CMK (cell line): ENCODE data around the gene PDE8B.

Source experiments
- DNase-seq: peaks from one replicate; pipeline ENCODE4 v3.0.0-alpha.2; 2010; ENCODE audit warnings: low read depth

The PDE8B gene

DNA sequence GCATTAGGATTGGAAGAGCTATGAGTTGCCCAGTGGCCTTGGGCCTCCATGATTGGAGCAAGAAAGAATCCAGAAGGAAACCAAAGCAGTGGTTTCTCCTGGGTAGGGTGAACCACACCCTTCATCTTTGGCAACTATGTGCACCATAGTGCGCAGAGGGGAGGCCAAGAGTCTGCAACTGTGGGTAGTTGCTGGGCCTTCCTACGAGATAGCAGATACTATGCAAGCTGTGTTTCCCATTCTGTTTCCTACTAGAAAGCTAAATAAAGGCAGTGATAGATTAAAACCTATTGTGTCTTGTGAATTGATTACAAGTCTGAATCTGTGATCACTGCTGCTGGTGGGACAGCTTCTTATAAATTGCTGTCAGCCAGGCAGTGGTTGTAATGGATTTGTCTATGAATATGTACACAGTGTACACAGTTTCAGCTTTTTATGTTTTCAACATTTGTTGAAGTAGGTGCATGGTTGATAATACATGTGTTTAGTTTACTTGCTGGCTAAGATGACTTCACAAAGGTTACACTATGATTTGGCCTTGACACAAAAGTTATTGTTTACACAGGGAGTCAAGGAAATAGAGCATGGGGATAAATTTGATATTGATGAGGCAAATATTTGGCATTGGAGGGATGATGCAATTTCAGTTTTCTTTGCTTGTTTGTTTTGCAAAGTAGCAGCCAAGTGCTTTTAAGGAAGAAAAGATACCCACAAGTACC is 23.7 kb upstream of the PDE8B start:
- DNase-seq = no peak

DNA sequence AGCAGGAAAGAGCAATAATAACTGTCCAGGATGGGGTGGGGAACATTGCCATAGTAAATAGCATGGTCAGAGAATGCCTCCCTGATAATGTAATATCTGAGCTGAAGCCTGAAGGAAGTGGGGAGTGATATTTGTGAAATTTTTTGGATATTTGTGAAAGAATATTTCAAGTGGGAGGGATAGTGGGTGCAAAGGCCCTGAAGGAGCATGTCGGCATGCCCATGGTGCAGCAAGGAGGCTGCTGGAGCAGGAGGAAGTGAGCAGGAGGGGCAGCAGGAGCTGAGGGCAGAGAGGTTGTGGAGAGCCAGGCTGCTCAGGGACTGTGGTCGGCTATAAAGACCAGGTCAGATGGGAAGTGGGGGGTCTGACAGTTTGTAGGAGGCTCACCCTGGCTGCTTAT is 21.1 kb upstream of the PDE8B start:
- no peak for DNase-seq

DNA sequence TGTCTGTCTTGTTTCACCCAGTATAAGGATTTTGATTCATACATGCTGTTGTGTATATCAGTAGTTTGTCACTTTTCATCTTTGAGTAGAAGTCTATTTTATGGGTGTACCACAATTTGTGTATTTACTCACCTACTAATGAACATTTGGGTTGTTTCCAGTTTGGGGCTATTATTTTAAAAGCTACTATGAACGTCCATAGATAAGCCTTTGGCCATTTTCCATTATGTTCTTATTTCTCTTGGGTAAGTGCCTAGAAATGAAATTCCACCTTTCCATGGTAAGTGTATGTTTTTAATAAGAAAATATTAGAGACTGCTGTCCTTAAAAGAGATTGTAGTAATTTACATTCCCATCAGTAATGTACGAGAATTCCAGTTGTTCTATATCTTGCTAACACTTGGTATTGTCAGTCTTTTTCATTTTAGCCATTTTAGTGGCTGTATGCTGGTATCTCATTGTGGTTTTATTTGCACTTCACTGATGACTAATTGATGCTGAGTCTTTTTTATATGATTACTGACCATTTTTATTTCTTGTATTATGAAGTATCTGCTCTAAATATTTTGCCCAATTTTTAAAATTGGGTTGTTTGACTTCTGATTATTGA is 17.9 kb upstream of the PDE8B start:
- DNase-seq = no peak

DNA sequence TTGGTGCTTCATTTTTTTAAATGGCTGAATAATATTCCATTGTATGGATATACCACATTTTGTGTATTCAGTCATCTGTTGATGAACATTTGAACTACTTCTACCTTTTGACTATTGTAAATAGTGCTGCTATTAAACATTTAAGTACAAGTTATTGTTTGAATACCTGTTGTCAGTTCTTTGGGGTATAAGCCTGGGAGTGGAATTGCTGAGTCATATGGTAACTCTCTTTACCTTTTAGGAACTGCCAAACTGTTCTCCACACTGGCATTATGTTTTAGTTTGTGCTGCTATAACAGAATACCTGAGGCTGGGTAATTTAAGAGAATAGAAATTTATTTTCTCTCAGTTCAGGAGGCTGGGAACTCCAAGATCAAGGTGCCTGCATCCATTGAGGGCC is 15.7 kb upstream of the PDE8B start:
- no peak for DNase-seq

DNA sequence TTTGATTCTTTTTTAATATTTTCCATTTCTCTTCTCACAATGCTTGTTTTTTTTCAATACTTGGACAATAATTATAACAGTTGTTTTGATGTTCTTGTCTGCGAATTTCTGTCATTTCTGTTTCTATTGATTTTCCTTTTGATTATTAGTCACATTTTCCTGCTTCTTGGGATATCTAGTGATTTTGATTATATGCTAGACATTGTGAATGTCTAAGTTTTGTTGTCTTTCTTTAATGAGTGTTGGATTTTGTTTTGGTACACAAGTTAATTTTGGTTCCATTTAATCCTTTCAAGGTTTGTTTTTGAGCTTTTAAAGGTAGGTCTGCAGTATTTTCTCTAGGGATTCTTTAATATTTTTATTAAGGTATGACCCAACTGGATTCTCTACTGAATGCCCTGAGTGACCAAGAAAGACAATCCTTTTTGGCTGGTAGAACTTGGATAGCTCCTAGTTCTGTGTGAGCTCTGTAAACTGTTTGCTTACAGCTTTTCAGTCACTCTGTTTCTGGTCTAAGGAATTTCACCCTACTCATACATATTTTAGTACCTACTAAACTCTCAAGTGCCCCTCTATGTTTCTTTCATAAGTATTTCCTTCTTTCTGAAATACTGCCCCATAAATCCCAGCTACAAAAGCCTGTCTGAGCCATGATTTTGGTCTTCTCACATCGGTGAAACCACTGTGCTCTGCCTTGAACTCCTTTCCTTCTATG is 12.5 kb upstream of the PDE8B start:
- no peak for DNase-seq

DNA sequence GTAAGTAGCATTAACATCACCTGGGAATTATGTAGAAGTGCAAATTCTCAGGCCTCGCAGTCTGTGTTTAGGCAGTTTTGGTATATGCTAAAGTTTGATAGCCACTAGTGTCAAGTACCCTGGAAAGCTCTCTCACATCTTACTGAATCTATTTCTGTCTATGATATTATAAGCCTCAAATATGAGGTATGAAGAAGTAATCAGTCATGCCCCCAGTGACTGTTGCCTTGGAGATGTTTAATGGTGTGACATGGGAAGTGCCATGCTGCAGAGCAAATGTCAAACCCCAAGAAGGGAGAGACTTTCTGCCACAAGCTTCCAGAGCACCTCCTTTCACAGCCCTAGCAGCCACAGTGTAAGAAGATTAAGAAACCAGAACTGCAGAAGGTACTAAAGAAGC is 9.8 kb upstream of the PDE8B start:
- no peak for DNase-seq

DNA sequence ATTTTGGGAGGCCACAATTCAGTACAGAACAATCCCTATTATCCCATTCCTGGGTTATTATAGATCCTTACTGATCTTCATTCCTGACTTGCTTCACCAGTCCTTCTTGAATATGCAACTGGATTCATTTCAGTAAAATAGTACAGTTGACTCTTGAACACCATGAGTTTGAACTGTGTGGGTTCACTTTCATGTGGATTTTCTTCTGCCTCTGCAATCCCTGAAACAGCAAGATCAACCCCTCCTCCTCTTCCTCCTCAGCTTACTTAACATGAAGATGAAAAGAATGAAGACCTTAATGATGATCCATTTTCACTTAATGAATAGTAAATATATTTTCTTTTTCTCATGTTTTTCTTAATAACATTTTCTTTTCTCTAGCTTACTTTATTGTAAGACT is 8.3 kb upstream of the PDE8B start:
- DNase-seq = no peak

DNA sequence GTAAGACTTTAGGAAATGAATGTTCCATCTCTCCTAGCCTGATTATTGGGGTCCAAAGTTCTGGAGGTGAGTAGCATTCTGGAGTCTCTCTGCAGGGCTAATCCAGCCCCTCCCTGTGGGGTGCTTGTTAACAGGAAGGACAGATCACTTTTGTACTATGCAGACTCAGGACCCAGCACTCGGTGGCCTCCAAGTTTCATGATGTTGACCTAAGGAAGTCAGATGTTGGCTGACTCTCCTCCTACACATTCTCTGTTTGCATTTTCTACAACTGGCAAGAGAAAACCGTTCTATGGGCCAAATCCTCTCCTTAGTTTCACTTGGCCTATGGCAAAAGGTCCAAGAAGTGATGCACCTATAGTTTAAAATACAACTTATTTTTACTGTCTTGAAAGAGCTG is 5.5 kb upstream of the PDE8B start:
- DNase-seq = no peak

DNA sequence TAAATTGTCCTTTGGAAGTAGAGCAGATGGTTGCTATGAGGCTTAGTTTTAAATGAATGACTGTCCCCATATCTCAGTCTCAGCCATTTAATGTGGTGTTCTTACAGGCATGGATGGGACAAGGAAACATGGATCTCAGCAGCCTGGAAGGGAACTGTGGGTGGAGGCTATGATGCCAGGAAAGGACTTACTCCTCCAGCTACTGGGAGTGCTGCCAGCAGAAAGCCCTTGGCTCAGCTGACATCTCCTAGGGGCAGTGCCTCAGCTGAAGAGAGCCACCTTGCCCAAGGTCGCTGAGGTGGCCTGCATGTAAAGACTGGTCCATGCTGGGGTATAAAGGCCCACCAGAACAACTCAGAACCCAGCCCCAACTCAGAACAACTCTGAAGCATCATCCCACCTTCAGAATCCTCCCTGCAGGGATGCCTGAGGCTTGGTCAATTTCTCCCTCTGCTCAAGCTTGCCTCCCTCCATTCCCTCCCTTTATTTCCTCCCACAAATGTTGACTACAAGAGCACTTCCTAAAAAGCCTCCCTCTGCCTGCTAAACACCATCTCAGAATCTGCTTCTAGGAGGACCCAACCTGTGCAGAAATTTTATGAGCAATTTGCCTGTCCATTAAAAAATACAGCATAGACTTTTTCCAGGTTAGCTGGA is 1.8 kb upstream of the PDE8B start:
- DNase-seq = no peak

DNA sequence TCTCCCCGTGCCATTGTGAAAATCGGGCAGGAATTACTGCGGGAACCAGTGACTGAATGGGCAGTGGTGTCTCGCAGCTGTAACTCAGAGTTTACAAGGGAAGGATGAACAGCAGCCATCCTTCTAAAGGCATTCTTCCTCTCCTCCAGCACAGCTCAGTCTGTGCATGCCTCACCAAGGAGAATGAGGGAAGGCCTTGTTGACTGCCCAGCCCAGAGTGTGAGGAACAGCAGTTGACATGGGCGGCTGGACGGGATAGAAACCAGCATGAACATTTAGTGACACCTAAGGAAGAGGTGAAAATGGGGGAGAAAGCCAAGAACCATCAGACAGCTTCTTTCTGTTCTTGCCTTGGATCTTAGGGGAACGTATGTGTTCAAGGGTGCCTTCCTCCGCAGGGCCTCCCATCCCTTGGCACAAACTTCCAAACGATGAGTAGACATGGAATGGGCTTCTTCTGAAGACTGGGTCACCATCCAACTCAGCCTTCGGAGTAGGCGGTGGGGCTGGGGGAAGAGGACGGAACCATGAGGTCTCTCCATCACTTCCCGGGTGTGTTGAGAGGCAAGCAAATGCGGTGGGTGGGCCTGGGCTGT is 887 bp upstream of the PDE8B start:
- no peak for DNase-seq

DNA sequence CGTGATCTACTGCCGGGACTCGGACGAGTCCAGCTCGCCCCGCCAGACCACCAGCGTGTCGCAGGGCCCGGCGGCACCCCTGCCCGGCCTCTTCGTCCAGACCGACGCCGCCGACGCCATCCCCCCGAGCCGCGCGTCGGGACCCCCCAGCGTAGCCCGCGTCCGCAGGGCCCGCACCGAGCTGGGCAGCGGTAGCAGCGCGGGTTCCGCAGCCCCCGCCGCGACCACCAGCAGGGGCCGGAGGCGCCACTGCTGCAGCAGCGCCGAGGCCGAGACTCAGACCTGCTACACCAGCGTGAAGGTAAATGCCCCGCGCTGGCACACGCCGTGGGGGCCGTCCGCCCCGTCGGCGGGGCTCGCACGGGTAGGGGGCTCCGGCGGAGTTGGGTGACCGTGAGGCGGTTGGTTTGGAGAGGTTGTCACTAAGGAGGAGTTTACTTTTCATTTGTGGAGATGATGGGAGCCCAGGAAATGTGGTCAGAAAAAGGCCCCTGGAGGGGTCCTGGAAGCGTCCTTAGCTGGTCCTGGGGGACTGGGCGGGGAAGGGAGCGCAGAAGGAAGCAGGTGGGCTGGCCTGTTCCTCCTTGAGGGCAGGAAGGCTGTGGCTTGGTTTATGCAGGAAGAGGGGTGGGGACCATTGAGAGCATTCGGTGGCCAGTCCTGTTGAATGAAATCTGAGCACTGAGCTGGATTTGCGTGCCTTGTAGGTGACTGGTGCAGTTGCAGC is 647 bp downstream of the PDE8B start:
- no peak for DNase-seq

DNA sequence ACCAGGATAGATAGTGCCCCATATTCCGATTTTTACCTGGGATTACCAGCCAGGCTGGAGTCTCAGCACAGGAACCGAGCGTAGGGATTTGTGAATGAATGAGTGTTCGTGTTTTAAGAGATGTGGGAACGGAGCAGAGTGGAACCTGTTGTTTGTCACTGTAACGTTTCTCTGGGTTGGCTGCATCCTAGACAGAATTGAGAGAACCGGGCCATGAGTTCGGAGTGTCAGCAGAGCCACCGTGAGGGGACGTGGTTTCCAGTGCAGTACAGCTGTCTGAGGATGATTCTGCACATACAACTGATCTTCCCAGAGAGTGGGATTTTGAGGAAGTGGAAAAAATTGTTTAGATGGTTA is 1.2 kb downstream of the PDE8B start:
- no peak for DNase-seq

DNA sequence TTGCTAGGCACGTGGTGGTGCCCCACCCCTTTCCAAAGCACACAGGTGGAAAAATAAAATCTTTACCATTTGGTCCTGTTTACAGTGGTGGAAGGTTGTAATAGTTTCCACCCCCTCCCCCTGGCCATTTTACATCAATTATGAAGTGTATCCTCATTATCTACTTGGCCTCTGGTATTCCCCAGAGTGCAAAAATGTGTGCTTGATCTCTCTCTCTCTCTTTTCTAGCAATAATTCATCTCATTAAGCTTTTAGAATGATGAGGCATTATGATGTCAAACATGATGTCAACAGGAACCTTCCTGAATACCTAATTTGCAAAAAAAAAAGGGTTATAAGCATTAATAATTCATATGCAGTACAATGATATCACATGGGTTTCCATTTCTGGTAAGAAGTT is 3.1 kb downstream of the PDE8B start:
- no peak for DNase-seq

DNA sequence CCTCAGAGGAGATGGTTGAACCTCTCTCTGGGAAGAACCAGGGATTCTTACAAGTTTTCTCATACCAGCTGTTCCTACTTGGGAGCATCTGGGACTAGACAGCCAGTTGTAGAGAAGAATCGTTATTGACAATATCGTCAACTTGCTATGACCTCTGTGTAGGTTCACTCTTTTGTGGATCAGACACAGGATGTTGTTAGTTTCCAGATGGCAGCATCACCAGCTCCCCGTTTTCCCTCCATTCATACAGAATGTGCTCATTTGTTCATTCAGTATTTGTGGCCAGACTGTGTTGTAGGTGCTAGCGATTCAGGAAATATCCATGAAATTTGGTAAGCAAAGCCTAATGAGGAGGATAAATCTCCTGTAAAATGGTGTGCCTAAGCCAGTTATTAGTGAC is 3.7 kb downstream of the PDE8B start:
- DNase-seq = no peak

DNA sequence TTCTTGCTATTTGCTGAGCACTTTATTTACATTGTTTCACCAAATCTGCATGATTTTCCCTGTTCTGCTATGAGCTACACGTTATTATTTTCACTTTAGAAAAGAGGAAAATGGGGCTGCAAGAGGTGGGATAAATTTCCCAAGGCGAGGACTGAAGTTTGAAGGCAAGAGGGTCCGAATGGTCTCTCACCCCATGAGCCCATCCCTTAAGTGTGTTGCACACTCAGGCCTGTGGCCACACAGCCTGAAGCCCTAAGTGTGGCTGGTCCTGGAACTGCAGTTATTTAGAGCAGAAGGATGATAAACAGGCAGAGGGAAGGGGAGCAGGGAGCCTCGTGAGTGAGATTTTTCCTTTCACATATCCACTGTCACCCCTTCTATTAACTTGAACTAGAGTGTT is 7.8 kb downstream of the PDE8B start:
- no peak for DNase-seq

DNA sequence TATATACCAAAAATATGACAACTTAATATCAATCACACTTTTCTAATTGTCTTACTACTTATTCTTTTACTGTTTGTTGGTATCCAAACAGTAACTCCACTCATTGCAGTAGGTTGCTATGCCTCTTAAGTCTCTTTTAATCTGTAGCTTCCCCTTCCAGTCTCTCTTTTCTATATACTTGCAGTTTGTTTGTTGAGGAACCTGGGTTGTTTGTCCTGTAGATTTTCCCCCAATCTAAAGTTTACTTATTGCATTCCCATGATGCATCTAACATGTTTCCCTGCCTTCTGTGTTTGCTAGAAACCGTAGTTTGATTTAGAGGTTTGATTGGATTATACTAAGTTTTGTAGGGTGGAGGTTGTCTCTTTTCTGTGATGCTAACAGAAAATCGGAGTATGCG is 10.6 kb downstream of the PDE8B start:
- DNase-seq = no peak

DNA sequence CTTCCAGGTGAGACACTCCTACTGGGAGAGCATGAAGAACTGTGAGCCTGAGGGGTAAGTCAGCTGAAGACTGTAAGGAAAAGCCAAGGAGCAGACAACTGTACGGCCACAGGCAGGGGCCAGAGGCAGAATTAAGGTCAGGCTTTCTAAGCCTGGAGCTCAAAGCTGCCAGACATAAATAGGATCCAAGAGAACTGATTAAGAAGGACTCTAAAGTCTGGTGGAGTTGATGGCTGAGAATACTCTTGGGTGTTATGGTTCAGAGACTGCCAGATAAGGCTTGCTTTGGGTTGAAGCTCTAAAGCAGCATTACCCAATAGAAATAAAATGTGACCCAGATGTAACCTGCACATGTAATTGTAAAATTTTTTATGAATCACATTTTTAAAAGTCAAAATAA is 12.2 kb downstream of the PDE8B start:
- no peak for DNase-seq

DNA sequence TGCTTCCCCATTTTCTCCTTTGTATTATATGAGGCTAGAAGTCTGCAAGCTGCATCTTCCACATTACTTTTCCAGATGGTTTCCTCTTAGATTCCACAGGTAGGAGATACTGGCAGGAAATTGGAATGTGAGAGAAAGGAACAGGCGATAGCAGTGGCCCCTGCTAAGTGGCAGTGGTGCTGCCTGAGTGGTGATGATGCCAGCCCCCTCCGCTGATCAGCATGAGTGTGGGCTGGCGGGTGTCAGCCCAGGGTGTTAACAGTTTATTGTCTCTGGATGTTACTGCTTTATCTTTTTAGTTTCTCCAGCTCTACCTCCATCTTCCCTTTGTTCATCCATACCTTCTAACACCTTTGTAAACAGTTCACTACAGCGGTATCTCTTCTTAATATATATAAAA is 13.2 kb downstream of the PDE8B start:
- no peak for DNase-seq

DNA sequence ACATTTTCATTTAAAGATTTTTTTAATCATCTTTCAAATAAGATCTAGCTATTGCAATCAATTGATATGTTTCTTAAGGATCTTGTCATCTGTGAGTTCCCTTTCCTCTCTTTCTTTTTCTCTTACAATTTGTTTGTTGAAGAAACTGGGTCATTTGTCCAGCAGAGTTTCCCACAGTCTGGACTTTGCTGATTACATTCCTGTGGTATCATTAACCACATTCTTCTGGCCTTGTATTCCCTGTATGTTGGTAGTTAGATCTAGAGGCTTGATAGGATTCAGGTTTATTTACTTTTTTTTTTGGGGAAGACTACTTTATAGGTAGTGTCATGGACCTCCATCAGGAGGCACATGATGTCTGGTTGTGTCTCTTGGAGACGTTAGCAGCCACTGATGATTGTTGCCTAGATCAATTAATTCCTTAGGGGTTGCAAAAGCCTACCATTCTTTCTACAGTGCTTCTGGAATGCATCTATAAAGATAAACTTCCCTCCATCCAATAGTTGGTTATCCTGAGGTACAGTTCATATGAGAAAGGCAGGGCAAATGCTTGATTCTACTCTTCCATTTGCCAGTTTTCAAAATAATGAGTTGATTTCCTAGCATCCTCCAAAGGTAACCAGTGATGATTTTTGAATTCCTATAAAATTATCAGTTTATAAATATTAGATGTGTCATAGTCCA is 14.3 kb downstream of the PDE8B start:
- no peak for DNase-seq

DNA sequence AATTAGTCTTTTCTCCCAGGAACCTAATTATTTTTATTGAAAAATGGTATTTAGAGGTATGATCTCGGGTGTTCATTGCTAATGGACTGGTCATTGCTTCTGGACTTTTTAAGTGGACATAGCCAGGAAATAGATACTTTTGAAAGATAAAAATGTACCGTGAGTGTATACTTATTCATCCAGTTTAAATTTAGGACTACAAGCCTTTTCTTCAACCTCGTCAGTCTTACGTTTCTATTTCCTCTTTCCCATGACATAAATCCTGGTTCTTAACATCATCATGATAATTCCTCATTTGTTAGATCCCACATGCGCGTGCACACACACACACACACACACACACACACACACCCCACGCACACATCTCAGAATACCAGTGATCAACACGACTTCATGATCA is 15.1 kb downstream of the PDE8B start:
- no peak for DNase-seq

DNA sequence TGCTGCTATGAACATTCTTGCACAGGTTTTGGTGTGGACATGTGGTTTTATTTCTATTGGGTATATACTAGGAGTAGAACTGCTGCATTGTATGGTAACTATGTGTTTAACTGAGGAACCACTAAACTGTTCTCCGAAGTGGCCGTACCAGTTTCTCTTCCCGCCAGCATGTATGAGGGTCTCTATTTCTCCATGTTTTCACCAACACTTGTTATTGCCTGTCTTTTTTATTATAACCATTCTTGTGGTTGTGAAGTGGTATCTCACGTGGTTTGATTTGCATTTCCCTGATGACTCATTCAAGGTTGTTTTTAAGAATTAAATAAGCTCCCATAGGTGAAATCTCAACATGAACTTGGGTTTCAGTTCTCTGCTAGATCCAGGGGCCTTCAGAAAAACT is 19.4 kb downstream of the PDE8B start:
- no peak for DNase-seq
